HCT116 (cell line): ENCODE data around the gene TEKT5. TPM values are rescaled to one million over a fixed set of nuclear protein-coding genes. Genes with fewer than 3 reads are reported as not detected.

Source experiments
- ATAC-seq: fragments of 200-7000 bp; cut with Tn5 transposase; 2 replicates; pipeline ENCODE4 v1.9.1; 2020; ENCODE audit warnings: mild to moderate bottlenecking, moderate library complexity
- BruUV-seq: library from RNA; stranded (reverse); fragments of 400-500 nt; replicated peaks from 2 replicates; lab custom pipeline; 2021; lab: Mats Ljungman, UMichigan
- CTCF ChIA-PET: fragments of 300-600 bp; sonication (Branson Sonifier 250); formaldehyde crosslinking; loops from one replicate; lab custom pipeline; 2021; ENCODE audit warnings: antibody characterized with exemption; lab: Charles Lee
- POLR2A ChIA-PET: fragments of 300-600, 350-600 bp; sonication (Branson Sonifier 250); formaldehyde crosslinking; loops from one replicate; lab custom pipeline; 2021; ENCODE audit warnings: antibody characterized with exemption; lab: Charles Lee
- RAD21 ChIA-PET, 2 experiments: fragments of 300-600 bp; sonication (Branson Sonifier 250); formaldehyde crosslinking; loops; one replicate each; lab custom pipeline; 2023; ENCODE audit warnings: low total read pairs in 2 of 2; ENCODE audit not compliant: uncharacterized antibody in 2 of 2, unreplicated experiment in 2 of 2, low non-redundant PET in 1 of 2; lab: Charles Lee
- DNase-seq: peaks from one replicate; pipeline ENCODE4 v3.0.0-alpha.2; 2010; ENCODE audit warnings: low read depth, low spot score
- H2AFZ ChIP-seq: fragments of 200-600 bp; shearing (Covaris generic), sonication (generic); 2 replicates; pipeline ENCODE4 v1.6.1; 2017; ENCODE audit warnings: low read depth, mixed run types, mixed read lengths, antibody characterized with exemption, low read length; ENCODE audit not compliant: poor library complexity, severe bottlenecking
- H3K27ac ChIP-seq: 2 replicates; pipeline ENCODE4 v1.5.1; 2012; ENCODE audit warnings: low read depth, low read length
- H3K27me3 ChIP-seq: fragments of 200-600 bp; sonication (generic); 2 replicates; pipeline ENCODE4 v1.6.1; 2016; ENCODE audit warnings: mixed run types, low read length, mixed read lengths; ENCODE audit not compliant: insufficient read depth
- H3K36me3 ChIP-seq, 2 experiments: fragments of 200-500 bp in 1 of 2; fragments of 200-600 bp in 1 of 2; sonication (Bioruptor generic) in 1 of 2; sonication (generic) in 1 of 2; 2 replicates each; pipeline versions ENCODE4 v1.5.1 to v1.6.1; 2014 to 2016; ENCODE audit warnings: low read length in 2 of 2, inconsistent platforms in 1 of 2, mixed read lengths in 1 of 2, mixed run types in 1 of 2; ENCODE audit not compliant: insufficient read depth in 2 of 2, control insufficient read depth in 1 of 2
- H3K4me1 ChIP-seq, 2 experiments: fragments of 200-600 bp in 1 of 2; sonication (generic) in 1 of 2; 2 replicates each; pipeline versions ENCODE4 v1.5.1 to v1.6.1; 2012 to 2017; ENCODE audit warnings: low read length in 2 of 2, inconsistent platforms in 1 of 2, mild to moderate bottlenecking in 1 of 2, mixed read lengths in 1 of 2, mixed run types in 1 of 2, moderate library complexity in 1 of 2; ENCODE audit not compliant: insufficient read depth in 2 of 2, control insufficient read depth in 1 of 2
- H3K4me2 ChIP-seq: fragments of 200-600 bp; sonication (generic); 2 replicates; pipeline ENCODE4 v1.6.1; 2017; ENCODE audit warnings: mixed run types, low read length, mixed read lengths
- H3K4me3 ChIP-seq, 2 experiments: fragments of 200-600 bp in 1 of 2; sonication (generic) in 1 of 2; replicated peaks in 1 of 2; 2 replicates each; pipeline ENCODE4 v1.5.1; 2011 to 2016; ENCODE audit warnings: low read length in 2 of 2, control low read depth in 1 of 2, low read depth in 1 of 2, mild to moderate bottlenecking in 1 of 2, mixed read lengths in 1 of 2, mixed run types in 1 of 2
- H3K79me2 ChIP-seq: fragments of 200-600 bp; sonication (generic); 2 replicates; pipeline ENCODE4 v1.6.1; 2017; ENCODE audit warnings: mild to moderate bottlenecking, mixed run types, low read length, moderate library complexity, mixed read lengths; ENCODE audit not compliant: insufficient read depth
- H3K9ac ChIP-seq: fragments of 200-600 bp; sonication (generic); 2 replicates; pipeline ENCODE4 v1.6.1; 2016; ENCODE audit warnings: low read length, mixed read lengths
- H3K9me2 ChIP-seq: fragments of 200-600 bp; sonication (generic), shearing (Covaris generic); 2 replicates; pipeline ENCODE4 v1.6.1; 2017; ENCODE audit warnings: mixed run types, mild to moderate bottlenecking, moderate library complexity; ENCODE audit not compliant: insufficient read depth
- H3K9me3 ChIP-seq, 2 experiments: fragments of 200-500 bp in 1 of 2; fragments of 200-600 bp in 1 of 2; sonication (Bioruptor generic) in 1 of 2; sonication (generic) in 1 of 2; 2 replicates each; pipeline ENCODE4 v1.6.1; 2014 to 2017; ENCODE audit warnings: low read length in 2 of 2, mixed read lengths in 2 of 2, inconsistent platforms in 1 of 2, low read depth in 1 of 2, mild to moderate bottlenecking in 1 of 2, mixed run types in 1 of 2, moderate library complexity in 1 of 2; ENCODE audit not compliant: control insufficient read depth in 1 of 2, insufficient read depth in 1 of 2
- H4K20me1 ChIP-seq: fragments of 200-600 bp; sonication (generic), shearing (Covaris generic); 2 replicates; pipeline ENCODE4 v1.6.1; 2017; ENCODE audit warnings: mixed run types, mild to moderate bottlenecking, moderate library complexity; ENCODE audit not compliant: insufficient read depth
- ATF3 ChIP-seq: IDR thresholded peaks from 2 replicates; pipeline ENCODE4 v1.6.1; 2012
- CBX3 ChIP-seq: IDR thresholded peaks from 2 replicates; pipeline ENCODE4 v1.6.1; 2012; ENCODE audit warnings: low read depth
- CTCF ChIP-seq, 3 experiments: fragments of 200-600 bp in 1 of 3; sonication (generic) in 1 of 3; IDR thresholded peaks in 2 of 3; conservative IDR thresholded peaks in 1 of 3; 2 replicates each; pipeline ENCODE4 v1.5.1; 2012 to 2017; ENCODE audit warnings: low read depth in 2 of 3, low read length in 2 of 3, antibody characterized with exemption in 1 of 3, borderline replicate concordance in 1 of 3, control low read depth in 1 of 3, mild to moderate bottlenecking in 1 of 3, mixed read lengths in 1 of 3, mixed run types in 1 of 3, moderate library complexity in 1 of 3; ENCODE audit not compliant: insufficient read depth in 1 of 3
- ELF1 ChIP-seq: IDR thresholded peaks from 2 replicates; pipeline ENCODE4 v1.6.1; 2012; ENCODE audit warnings: low read depth, borderline replicate concordance
- FOSL1 ChIP-seq: IDR thresholded peaks from 2 replicates; pipeline ENCODE4 v1.6.1; 2012; ENCODE audit warnings: low read depth
- JUND ChIP-seq: IDR thresholded peaks from 2 replicates; pipeline ENCODE4 v1.6.1; 2012
- MAX ChIP-seq: IDR thresholded peaks from 2 replicates; pipeline ENCODE4 v1.6.1; 2012
- POLR2A ChIP-seq: IDR thresholded peaks from 2 replicates; pipeline ENCODE4 v1.7.0; 2011; ENCODE audit warnings: borderline replicate concordance; ENCODE audit not compliant: insufficient read depth, insufficient read length; ENCODE audit errors: extremely low read depth
- SP1 ChIP-seq: IDR thresholded peaks from 2 replicates; pipeline ENCODE4 v1.6.1; 2012; ENCODE audit warnings: low read depth
- SRF ChIP-seq: IDR thresholded peaks from 2 replicates; pipeline ENCODE4 v1.6.1; 2012; ENCODE audit warnings: low read depth
- TCF7L2 ChIP-seq: IDR thresholded peaks from 2 replicates; pipeline ENCODE4 v1.7.0; 2011; ENCODE audit warnings: borderline replicate concordance, inconsistent platforms; ENCODE audit not compliant: insufficient read depth, insufficient read length; ENCODE audit errors: extremely low read depth
- YY1 ChIP-seq: IDR thresholded peaks from 2 replicates; pipeline ENCODE4 v1.6.1; 2011; ENCODE audit warnings: low read length, low read depth, moderate library complexity, mild to moderate bottlenecking; ENCODE audit not compliant: insufficient replicate concordance; ENCODE audit errors: extremely low read depth
- ZBTB33 ChIP-seq: IDR thresholded peaks from 2 replicates; pipeline ENCODE4 v1.6.1; 2011; ENCODE audit warnings: mild to moderate bottlenecking, low read length, moderate library complexity; ENCODE audit not compliant: insufficient replicate concordance; ENCODE audit errors: extremely low read depth
- ZFX ChIP-seq: fragments of 450-650 bp; IDR thresholded peaks from 2 replicates; pipeline ENCODE4 v1.6.1; 2017
- ZNF274 ChIP-seq: fragments of 200-500 bp; sonication (Bioruptor generic); IDR thresholded peaks from 2 replicates; pipeline ENCODE4 v1.6.1; 2014; ENCODE audit warnings: mild to moderate bottlenecking, low read depth, low read length, inconsistent platforms
- intact Hi-C: fragments of 100-400 bp; cut with micrococcal nuclease; formaldehyde crosslinking; loops from 2 replicates; pipeline ENCODE4 v1.10.0; 2022
- total RNA-seq: library from RNA; stranded (reverse); gene quantifications from one replicate; pipeline ENCODE4 v1.2.1, GENCODE V29; 2021; ENCODE audit not compliant: unreplicated experiment

TEKT5 gene
- total RNA-seq, 1 experiment from 2014 or later = 0.37 TPM

- Histone ChIP-seq H3K9me2 (no peaks in the 10 kb centered on the region), H3K4me3 (no peak overlapping the region), H3K9ac (no peak overlapping the region), H3K4me1 (no peaks in the 10 kb centered on the region), H2AFZ (no peak overlapping the region), H3K9me3 (no peaks in the 10 kb centered on the region), H4K20me1 (no peaks in the 10 kb centered on the region), H3K27ac (no peak overlapping the region), H3K36me3 (no peaks in the 10 kb centered on the region), H3K79me2 (no peaks in the 10 kb centered on the region), H3K4me2 (no peak overlapping the region), H3K27me3 (no peaks in the 10 kb centered on the region)
- no TSS peak for BruUV-seq
- ChIA-PET POLR2A (no interaction called here), CTCF (no interaction called here), RAD21 (no interaction called here)
- ATAC-seq (no peak), DNase-seq (no peak)
- intact Hi-C loops = no loop called here
- TF ChIP-seq TCF7L2 (no peak), FOSL1 (no peak), YY1 (no peak), ZBTB33 (no peak), MAX (no peak), ATF3 (no peak), ZNF274 (no peak), CTCF (IDR thresholded peaks at IDR 0.05 in 2 of 3, conservative IDR thresholded peaks at IDR 0.05 in 1 of 3; ENCODE audit: borderline replicate concordance in 1 of 3, insufficient read depth in 1 of 3, low read depth in 2 of 3, low read length in 2 of 3) (no peak), ZFX (no peak), SRF (no peak), ELF1 (no peak), SP1 (no peak), POLR2A (no peak), JUND (no peak), CBX3 (no peak)
Measured at GRCh38 chr16:10605636-10606035, 89.1 kb downstream of the TEKT5 start.
